ENCODE data around the gene CA5A. TPM values are rescaled to one million over a fixed set of nuclear protein-coding genes. Genes with fewer than 3 reads are reported as not detected.

CA5A gene
- total and polyA plus RNA-seq, 2 of the 13 experiments (the other 11 are each of a cell fraction or from before 2014, with no cell fraction given) = 66.8 to 106 TPM

DNA sequence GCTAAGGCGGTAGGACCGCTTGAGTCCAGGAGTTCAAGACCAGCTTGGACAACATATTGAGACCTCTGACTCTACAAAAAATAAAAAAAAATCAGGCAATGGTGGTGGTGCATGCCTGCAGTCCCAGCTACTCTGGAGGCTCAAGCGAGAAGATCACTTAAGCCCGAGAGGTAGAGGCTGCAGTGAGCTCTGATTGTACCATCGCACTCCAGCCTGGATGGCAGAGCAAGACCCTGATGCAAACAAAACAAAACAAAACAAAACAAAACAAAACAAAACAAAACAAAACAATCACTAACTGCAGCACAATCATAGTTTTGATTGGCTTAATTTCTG, 12.4 kb upstream of the CA5A start:
- peaks cover 76% of the 10 kb centered on the region for H3K4me1 ChIP-seq (ENCODE audit: insufficient read depth, low read length)
- 0 out of 2 replicates have a peak, but pooled peaks cover 5% of the 10 kb centered on the region for H4K20me1 ChIP-seq (ENCODE audit: insufficient read depth, low read length)
- H3K4me2 ChIP-seq (ENCODE audit: low read depth, low read length) = peak overlapping the region; percentile 94
- peak overlapping the region; percentile 97 for H2AFZ ChIP-seq (ENCODE audit: low read length)
- intact Hi-C loops (cut with micrococcal nuclease; ENCODE audit: unreplicated experiment) (loop anchor here (1.0 kb wide), 1 partner anchor 12 kb away; the partner anchor contains the start of gene CA5A), in situ Hi-C loops (cut with HindIII; ENCODE audit: extremely low pct_ligation_motif_present, low pct_unique_long_range_greater_than_20kb) (no loop called here)
- H3K9me3 ChIP-seq (ENCODE audit: low read length) = no peaks in the 10 kb centered on the region
- no peak for DNase-seq (ENCODE audit: low spot score)
- 32% methylated on average over 5 of the region's 5 CpGs for WGBS (ENCODE audit: low lambda C conversion rate)
- peak overlapping the region; percentile 51 to 66 (median 65) for H3K4me3 ChIP-seq (replicated peaks in 1 of 3; ENCODE audit: insufficient read depth in 1 of 3, low read depth in 2 of 3, low read length in 3 of 3)
- peak overlapping the region; percentile 86 for H3K9ac ChIP-seq (ENCODE audit: insufficient read depth, low read depth, low read length)
- no peak for ATAC-seq
- ChIA-PET POLR2A (interaction anchor here (0.8 to 6.0 kb wide), 7 partner anchors 9 to 183 kb away, joined by 4 to 110 read pairs (median 6); partner anchors contain the start of genes CA5A and KLHDC4), CTCF (ENCODE audit: low intra/inter-chr PET ratio, low total read pairs) (no interaction called here)
- H3K27ac ChIP-seq (ENCODE audit: extremely low read length, insufficient read depth, low read length) = peak overlapping the region; percentile 84
- H3K36me3 ChIP-seq (replicated peaks in 1 of 2; ENCODE audit: control insufficient read depth in 1 of 2, insufficient read depth in 2 of 2, low read length in 2 of 2) = peaks cover 0 to 6% of the 10 kb centered on the region in 2 experiments; a peak in 2 of 5 replicates
- peaks cover 20% of the 10 kb centered on the region for H3K79me2 ChIP-seq (ENCODE audit: insufficient read depth, low read length)
- no peak for FAIRE-seq
- BruUV-seq (replicated peaks) = TSS peak; percentile 55
- H3K27me3 ChIP-seq (ENCODE audit: control insufficient read depth in 1 of 2, insufficient read depth in 2 of 2, low read length in 2 of 2) = no peaks in the 10 kb centered on the region
- TF ChIP-seq RFX3 (CRISPR knock-in tag; IDR thresholded peaks at IDR 0.05) (no peak), CREM (IDR thresholded peaks at IDR 0.05) (no peak), CREM (CRISPR knock-in tag; IDR thresholded peaks at IDR 0.05) (no peak), ZNF891 (CRISPR knock-in tag; IDR thresholded peaks at IDR 0.05) (no peak), ZFP82 (CRISPR knock-in tag; IDR thresholded peaks at IDR 0.05; ENCODE audit: borderline replicate concordance) (no peak), SNAI1 (CRISPR knock-in tag; IDR thresholded peaks at IDR 0.05; ENCODE audit: borderline replicate concordance) (no peak), ZFP37 (CRISPR knock-in tag; IDR thresholded peaks at IDR 0.05; ENCODE audit: borderline replicate concordance) (peak; percentile 10; the same call in 1 of the 2 replicates), ARNT2 (CRISPR knock-in tag; IDR thresholded peaks at IDR 0.05; ENCODE audit: low read depth) (no peak), POLR2G (IDR thresholded peaks at IDR 0.05; ENCODE audit: low read depth, low read length) (no peak), ZNF773 (CRISPR knock-in tag; IDR thresholded peaks at IDR 0.05; ENCODE audit: borderline replicate concordance) (0 out of 2 replicates have a peak, but pooled peaks have one; percentile 24), ZNF18 (CRISPR knock-in tag; IDR thresholded peaks at IDR 0.05; ENCODE audit: insufficient replicate concordance) (no peak), ASH2L (IDR thresholded peaks at IDR 0.05; ENCODE audit: insufficient read length, low read depth, low read length) (peak; percentile 15), ZFP90 (CRISPR knock-in tag; IDR thresholded peaks at IDR 0.05; ENCODE audit: borderline replicate concordance) (peak; percentile 72; the same call in 1 of the 2 replicates), ARNT (IDR thresholded peaks at IDR 0.05) (no peak), ARID2 (CRISPR knock-in tag; IDR thresholded peaks at IDR 0.05; ENCODE audit: borderline replicate concordance) (no peak), ERF (CRISPR knock-in tag; IDR thresholded peaks at IDR 0.05) (no peak), CC2D1A (CRISPR knock-in tag; IDR thresholded peaks at IDR 0.05) (no peak), FOSL2 (CRISPR knock-in tag; IDR thresholded peaks at IDR 0.05) (no peak), TEAD2 (CRISPR knock-in tag; IDR thresholded peaks at IDR 0.05) (no peak), TCF12 (IDR thresholded peaks at IDR 0.05) (no peak), TCF12 (CRISPR knock-in tag; IDR thresholded peaks at IDR 0.05) (no peak), ZNF567 (CRISPR knock-in tag; IDR thresholded peaks at IDR 0.05; ENCODE audit: borderline replicate concordance) (no peak), DNMT3B (CRISPR knock-in tag; conservative IDR thresholded peaks at IDR 0.05) (no peak), ZMYM4 (CRISPR knock-in tag; IDR thresholded peaks at IDR 0.05) (no peak), PRDM4 (CRISPR knock-in tag; IDR thresholded peaks at IDR 0.05; ENCODE audit: borderline replicate concordance) (no peak)
